Sigmoid colon (tissue), 7 donors: ENCODE data around the gene TTC12. TPM values are rescaled to one million over a fixed set of nuclear protein-coding genes. Genes with fewer than 3 reads are reported as not detected.

Experiments
- DNase-seq: peaks from one replicate; pipeline ENCODE4 v3.0.0-alpha.2; 2019
- H3K27ac ChIP-seq, 4 donors: fragments of 200-600 bp; sonication (generic); one replicate each; pipeline ENCODE4 v1.5.1; 2016 to 2019; ENCODE audit warnings: mild to moderate bottlenecking in 1 of 4
- H3K27me3 ChIP-seq, 3 donors: fragments of 200-600 bp; sonication (generic); one replicate each; pipeline ENCODE4 v1.5.1; 2019; ENCODE audit warnings: mild to moderate bottlenecking in 1 of 3
- H3K36me3 ChIP-seq, 4 donors: fragments of 200-600 bp; sonication (generic); one replicate each; pipeline ENCODE4 v1.5.1; 2016 to 2019
- H3K4me1 ChIP-seq, 4 donors: fragments of 200-600 bp; sonication (generic); one replicate each; pipeline ENCODE4 v1.5.1; 2017 to 2019
- H3K4me3 ChIP-seq, 4 donors: fragments of 200-600 bp; sonication (generic); one replicate each; pipeline ENCODE4 v1.5.1; 2017 to 2019; ENCODE audit warnings: mild to moderate bottlenecking in 2 of 4, moderate library complexity in 1 of 4
- H3K9me3 ChIP-seq, 4 donors: fragments of 200-600 bp in 3 of 4; sonication (generic) in 3 of 4; one replicate each; pipeline versions ENCODE4 v1.5.1 to v1.6.1; 2013 to 2019
- EP300 ChIP-seq, 4 donors: sonication (generic); formaldehyde crosslinking; IDR thresholded peaks; one replicate each; pipeline ENCODE4 v1.6.1; 2017; ENCODE audit warnings: antibody characterized with exemption in 4 of 4
- POLR2A ChIP-seq, 2 donors: fragments of 450-650 bp; IDR thresholded peaks; one replicate each; pipeline ENCODE4 v1.6.1; 2016; ENCODE audit warnings: antibody characterized with exemption in 2 of 2, mild to moderate bottlenecking in 2 of 2, moderate library complexity in 2 of 2
- POLR2AphosphoS5 ChIP-seq, 4 donors: sonication (generic); formaldehyde crosslinking; IDR thresholded peaks; one replicate each; pipeline ENCODE4 v1.6.1; 2017; ENCODE audit warnings: antibody characterized with exemption in 4 of 4
- WGBS, 2 donors: extraction: QIAGEN DNeasy Blood & Tissue Kit; methylation state at CpG; one replicate each; pipeline ENCODE4 v1.1.7; 2013; 5-methylcytosine and 5-hydroxymethylcytosine counted together
- intact Hi-C: fragments of 100-400 bp; cut with DNase I; formaldehyde crosslinking; loops from one replicate; pipeline ENCODE4 v1.15.1; 2023
- polyA plus RNA-seq, 3 donors: library from polyadenylated mRNA; stranded (reverse); fragments of 200-250 nt; gene quantifications; one replicate each; pipeline ENCODE4 v1.2.3, GENCODE V29; 2013
- total RNA-seq, 4 donors: library from RNA; depleted of rRNA; stranded (reverse); fragments of >200 nt; gene quantifications; one replicate each; pipeline ENCODE4 v1.1.0, GENCODE V29; 2016
- TF ChIP-seq, protein P1 (sequence below), 4 experiments: fragments of 450-650 bp in 3 of 4; fragments of 200-600 bp in 1 of 4; IDR thresholded peaks; one replicate each; pipeline ENCODE4 v1.5.1; 2016 to 2019; ENCODE audit warnings: antibody characterized with exemption in 4 of 4, mild to moderate bottlenecking in 3 of 4, moderate library complexity in 2 of 4
- donor health status: healthy with polysubstance abuse.
- donor health status: Bipolar disorder and iron deficiency.
- donor health status: healthy.

TTC12 gene
- total and polyA plus RNA-seq, 7 donors: 3.6 to 22.4 (median 8.9) TPM

DNA sequence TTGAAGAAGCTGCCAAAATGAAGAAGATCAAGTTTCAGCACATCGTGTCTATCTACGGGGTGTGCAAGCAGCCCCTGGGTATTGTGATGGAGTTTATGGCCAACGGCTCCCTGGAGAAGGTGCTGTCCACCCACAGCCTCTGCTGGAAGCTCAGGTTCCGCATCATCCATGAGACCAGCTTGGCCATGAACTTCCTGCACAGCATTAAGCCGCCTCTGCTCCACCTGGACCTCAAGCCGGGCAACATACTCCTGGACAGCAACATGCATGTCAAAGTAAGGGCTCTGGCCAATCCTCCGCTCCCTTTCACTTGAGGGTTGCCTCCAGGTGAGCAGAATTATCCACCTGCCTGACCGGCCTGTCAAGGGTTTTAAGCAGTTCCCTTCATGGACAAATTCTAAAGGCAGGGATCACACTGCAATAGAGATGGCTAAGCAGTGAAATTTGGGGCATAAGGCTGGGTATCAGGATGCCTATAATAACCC, 79.2 kb downstream of the TTC12 start:
- Histone ChIP-seq H3K36me3 (no peaks in the 10 kb centered on the region), H3K9me3 (no peaks in the 10 kb centered on the region), H3K27me3 (peaks cover 0 to 12% (median 1%) of the 10 kb centered on the region in 3 donors), H3K4me1 (no peaks in the 10 kb centered on the region), H3K4me3 (no peak overlapping the region), H3K27ac (no peak overlapping the region)
- TF ChIP-seq POLR2A (IDR thresholded peaks at IDR 0.05) (no peak), EP300 (IDR thresholded peaks at IDR 0.05) (no peak), POLR2AphosphoS5 (IDR thresholded peaks at IDR 0.05) (no peak)
- TF ChIP-seq, protein P1, sequence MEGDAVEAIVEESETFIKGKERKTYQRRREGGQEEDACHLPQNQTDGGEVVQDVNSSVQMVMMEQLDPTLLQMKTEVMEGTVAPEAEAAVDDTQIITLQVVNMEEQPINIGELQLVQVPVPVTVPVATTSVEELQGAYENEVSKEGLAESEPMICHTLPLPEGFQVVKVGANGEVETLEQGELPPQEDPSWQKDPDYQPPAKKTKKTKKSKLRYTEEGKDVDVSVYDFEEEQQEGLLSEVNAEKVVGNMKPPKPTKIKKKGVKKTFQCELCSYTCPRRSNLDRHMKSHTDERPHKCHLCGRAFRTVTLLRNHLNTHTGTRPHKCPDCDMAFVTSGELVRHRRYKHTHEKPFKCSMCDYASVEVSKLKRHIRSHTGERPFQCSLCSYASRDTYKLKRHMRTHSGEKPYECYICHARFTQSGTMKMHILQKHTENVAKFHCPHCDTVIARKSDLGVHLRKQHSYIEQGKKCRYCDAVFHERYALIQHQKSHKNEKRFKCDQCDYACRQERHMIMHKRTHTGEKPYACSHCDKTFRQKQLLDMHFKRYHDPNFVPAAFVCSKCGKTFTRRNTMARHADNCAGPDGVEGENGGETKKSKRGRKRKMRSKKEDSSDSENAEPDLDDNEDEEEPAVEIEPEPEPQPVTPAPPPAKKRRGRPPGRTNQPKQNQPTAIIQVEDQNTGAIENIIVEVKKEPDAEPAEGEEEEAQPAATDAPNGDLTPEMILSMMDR (IDR thresholded peaks at IDR 0.05): no peak
- intact Hi-C loops: no loop called here
- 86 to 91% methylated on average over 8 of the region's 8 CpGs for WGBS, 2 donors
- no peak for DNase-seq

DNA sequence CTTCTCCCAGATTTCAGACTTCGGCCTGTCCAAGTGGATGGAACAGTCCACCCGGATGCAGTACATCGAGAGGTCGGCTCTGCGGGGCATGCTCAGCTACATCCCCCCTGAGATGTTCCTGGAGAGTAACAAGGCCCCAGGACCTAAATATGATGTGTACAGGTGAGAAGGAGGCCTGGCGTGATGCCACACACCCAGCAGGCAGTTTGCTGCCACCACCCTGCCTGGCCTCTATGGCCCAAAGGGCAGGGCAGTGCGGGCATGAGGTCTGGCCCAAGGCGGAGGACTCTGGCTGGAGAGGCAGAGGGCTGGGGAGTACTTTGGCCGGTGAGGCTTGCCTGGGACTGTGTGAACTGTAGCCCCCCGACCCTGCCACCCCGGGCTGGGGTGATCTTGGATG, 80.5 kb downstream of the TTC12 start:
- Histone ChIP-seq H3K27ac (no peak overlapping the region), H3K36me3 (no peaks in the 10 kb centered on the region), H3K4me1 (no peaks in the 10 kb centered on the region), H3K4me3 (no peak overlapping the region), H3K9me3 (no peaks in the 10 kb centered on the region), H3K27me3 (peaks cover 0 to under 1% (median 0%) of the 10 kb centered on the region in 3 donors)
- 91 to 94% methylated on average over 11 of the region's 11 CpGs for WGBS, 2 donors
- intact Hi-C loops: no loop called here
- TF ChIP-seq EP300 (IDR thresholded peaks at IDR 0.05) (no peak), POLR2A (IDR thresholded peaks at IDR 0.05) (no peak)
- TF ChIP-seq, protein P1 (IDR thresholded peaks at IDR 0.05): no peak
- DNase-seq: no peak

DNA sequence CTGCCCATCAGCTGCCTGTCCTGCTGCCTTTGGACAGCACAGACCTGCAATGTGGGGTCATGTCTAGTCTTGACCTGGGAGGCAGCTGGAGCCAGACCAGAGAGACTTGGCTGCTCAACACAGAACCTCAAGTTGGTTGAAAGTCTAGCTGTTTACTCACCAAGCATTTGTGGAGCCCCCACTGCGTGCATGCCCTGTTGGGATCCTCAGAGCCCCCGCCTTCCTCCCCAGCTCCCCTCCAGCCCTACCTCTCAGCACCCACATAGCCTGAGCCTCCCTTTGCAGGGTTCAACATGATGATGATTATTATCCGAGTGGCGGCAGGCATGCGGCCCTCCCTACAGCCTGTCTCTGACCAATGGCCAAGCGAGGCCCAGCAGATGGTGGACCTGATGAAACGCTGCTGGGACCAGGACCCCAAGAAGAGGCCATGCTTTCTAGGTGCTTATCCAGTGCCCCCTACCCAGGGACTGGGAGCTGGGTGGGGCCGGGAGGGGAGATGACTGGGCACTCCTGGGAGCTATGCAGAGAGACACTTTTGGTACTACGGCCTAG, 81.5 kb downstream of the TTC12 start:
- no peaks in the 10 kb centered on the region for H3K27me3 ChIP-seq
- H3K9me3 ChIP-seq: no peaks in the 10 kb centered on the region
- WGBS, 2 donors: 91 to 93% methylated on average over 9 of the region's 9 CpGs
- H3K4me1 ChIP-seq: no peaks in the 10 kb centered on the region
- TF ChIP-seq, protein P1 (IDR thresholded peaks at IDR 0.05): no peak
- TF ChIP-seq EP300 (IDR thresholded peaks at IDR 0.05) (no peak), POLR2A (IDR thresholded peaks at IDR 0.05) (no peak), POLR2AphosphoS5 (IDR thresholded peaks at IDR 0.05) (no peak)
- no peaks in the 10 kb centered on the region for H3K36me3 ChIP-seq
- DNase-seq: no peak
- H3K4me3 ChIP-seq: no peak overlapping the region
- intact Hi-C loops: no loop called here
- no peak overlapping the region for H3K27ac ChIP-seq

DNA sequence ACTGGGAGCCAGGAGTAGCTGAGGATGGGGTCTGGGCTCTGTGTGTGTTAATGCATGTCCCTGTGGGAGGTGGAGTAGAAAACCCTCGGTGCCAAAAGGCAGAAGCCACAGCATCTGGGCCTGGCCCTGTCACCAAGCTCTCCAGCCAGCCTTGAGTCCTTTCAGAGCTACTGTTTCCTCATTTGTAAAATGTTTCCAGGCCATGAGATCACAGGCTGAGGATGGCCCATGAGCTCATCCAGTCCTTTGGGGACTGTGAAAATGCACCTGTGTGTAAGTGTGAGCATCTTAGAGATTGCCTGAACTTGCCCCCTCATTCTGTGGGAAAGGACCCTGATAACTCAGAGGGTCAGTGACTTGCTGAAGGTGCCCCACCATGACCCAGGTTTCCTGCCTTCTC, 82.3 kb downstream of the TTC12 start:
- intact Hi-C loops: no loop called here
- TF ChIP-seq EP300 (IDR thresholded peaks at IDR 0.05) (no peak), POLR2A (IDR thresholded peaks at IDR 0.05) (no peak), POLR2AphosphoS5 (IDR thresholded peaks at IDR 0.05) (no peak)
- TF ChIP-seq, protein P1 (IDR thresholded peaks at IDR 0.05): no peak
- H3K36me3 ChIP-seq: no peaks in the 10 kb centered on the region
- H3K4me1 ChIP-seq: no peaks in the 10 kb centered on the region
- H3K27me3 ChIP-seq: no peaks in the 10 kb centered on the region
- no peak overlapping the region for H3K4me3 ChIP-seq
- no peaks in the 10 kb centered on the region for H3K9me3 ChIP-seq
- H3K27ac ChIP-seq: no peak overlapping the region
- no peak for DNase-seq
- 81 to 83% methylated on average over 1 of the region's 1 CpG for WGBS, 2 donors

DNA sequence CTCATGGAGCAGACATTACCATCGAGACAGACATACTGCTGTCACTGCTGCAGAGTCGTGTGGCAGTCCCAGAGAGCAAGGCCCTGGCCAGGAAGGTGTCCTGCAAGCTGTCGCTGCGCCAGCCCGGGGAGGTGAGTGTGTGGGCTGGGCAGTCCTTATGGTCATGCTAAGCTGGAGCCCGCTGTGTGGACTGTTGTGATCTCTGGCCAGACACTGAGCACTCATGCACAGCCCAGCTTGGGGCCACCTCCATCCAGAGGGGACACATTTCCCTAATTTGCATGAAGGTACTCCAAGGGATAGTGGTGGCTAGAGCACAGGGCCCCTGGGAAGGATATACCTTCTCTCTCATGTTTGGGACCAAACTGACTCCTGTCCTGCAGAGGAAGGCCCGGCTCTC, 82.8 kb downstream of the TTC12 start:
- 79 to 84% methylated on average over 7 of the region's 7 CpGs for WGBS, 2 donors
- intact Hi-C loops: no loop called here

More for the DNA sequence above, 82.8 kb downstream of the TTC12 start:
- no peaks in the 10 kb centered on the region for H3K36me3 ChIP-seq
- H3K27ac ChIP-seq: no peak overlapping the region
- no peaks in the 10 kb centered on the region for H3K27me3 ChIP-seq
- H3K9me3 ChIP-seq: no peaks in the 10 kb centered on the region
- no peak overlapping the region for H3K4me3 ChIP-seq
- TF ChIP-seq POLR2A (IDR thresholded peaks at IDR 0.05) (no peak), POLR2AphosphoS5 (IDR thresholded peaks at IDR 0.05) (no peak), EP300 (IDR thresholded peaks at IDR 0.05) (no peak)
- TF ChIP-seq, protein P1 (IDR thresholded peaks at IDR 0.05): no peak
- no peak for DNase-seq
- no peaks in the 10 kb centered on the region for H3K4me1 ChIP-seq
